Naive thymus-derived CD4-positive, alpha-beta T cell (primary cell): ENCODE measurements around the gene IRX2. TPM values are rescaled to one million over a fixed set of nuclear protein-coding genes. Genes with fewer than 3 reads are reported as not detected.
A peak's percentile ranks its signal among the peaks of the same experiment; 100 is the strongest.

Experiments used
- ATAC-seq: fragments of 150-1000 bp; cut with Tn5 transposase; 2 replicates; pipeline ENCODE4 v1.10.0; 2021; ENCODE audit warnings: mild to moderate bottlenecking, moderate library complexity
- CTCF ChIA-PET: fragments of 350-600 bp; sonication (Branson Sonifier 250); formaldehyde crosslinking; loops from one replicate; lab custom pipeline; 2021; ENCODE audit warnings: antibody characterized with exemption; lab: Charles Lee
- POLR2A ChIA-PET: fragments of 350-600 bp; sonication (Branson Sonifier 250); formaldehyde crosslinking; loops from one replicate; lab custom pipeline; 2021; ENCODE audit warnings: antibody characterized with exemption, inconsistent platforms; lab: Charles Lee
- DNase-seq, 9 donors: peaks; one replicate each; pipeline versions ENCODE4 v3.0.0 to v3.0.0-alpha.2; 2020 to 2022; ENCODE audit warnings: mixed read lengths in 1 of 9
- H3K27ac ChIP-seq: one replicate; pipeline ENCODE4 v1.7.0; 2013; ENCODE audit warnings: mild to moderate bottlenecking, low read depth, low read length, moderate library complexity
- H3K27me3 ChIP-seq, 2 donors: one replicate each; pipeline ENCODE4 v1.7.0; 2013; ENCODE audit warnings: low read length in 2 of 2, mild to moderate bottlenecking in 2 of 2, moderate library complexity in 2 of 2; ENCODE audit not compliant: control insufficient read depth in 2 of 2, insufficient read depth in 2 of 2
- H3K36me3 ChIP-seq, 3 experiments: 1 replicate in 2 of 3; 2 replicates in 1 of 3; pipeline ENCODE4 v1.7.0; 2013; ENCODE audit warnings: low read length in 3 of 3, mild to moderate bottlenecking in 3 of 3, moderate library complexity in 1 of 3; ENCODE audit not compliant: insufficient read depth in 3 of 3, control insufficient read depth in 2 of 3
- H3K4me1 ChIP-seq, 2 donors: one replicate each; pipeline ENCODE4 v1.7.0; 2013; ENCODE audit warnings: low read length in 2 of 2, mild to moderate bottlenecking in 2 of 2, moderate library complexity in 1 of 2; ENCODE audit not compliant: control insufficient read depth in 2 of 2, insufficient read depth in 2 of 2
- H3K4me3 ChIP-seq: 2 replicates; pipeline ENCODE4 v1.7.0; 2013; ENCODE audit warnings: mild to moderate bottlenecking, low read length
- H3K9me3 ChIP-seq, 3 experiments: 1 replicate in 2 of 3; 2 replicates in 1 of 3; pipeline ENCODE4 v1.7.0; 2013; ENCODE audit warnings: low read length in 3 of 3; ENCODE audit not compliant: control insufficient read depth in 2 of 3
- H3K27ac Mint-ChIP-seq, 9 donors: one replicate each; pipeline ENCODE4 v1.8.0; 2020 to 2022; ENCODE audit warnings: mixed read lengths in 9 of 9, mild to moderate bottlenecking in 8 of 9, moderate library complexity in 5 of 9, inconsistent platforms in 2 of 9
- H3K27me3 Mint-ChIP-seq, 5 donors: one replicate each; pipeline ENCODE4 v1.8.0; 2021 to 2022; ENCODE audit warnings: mixed read lengths in 5 of 5, mild to moderate bottlenecking in 1 of 5
- H3K36me3 Mint-ChIP-seq, 5 donors: one replicate each; pipeline ENCODE4 v1.8.0; 2020 to 2022; ENCODE audit warnings: mixed read lengths in 5 of 5, mild to moderate bottlenecking in 3 of 5, inconsistent platforms in 1 of 5
- H3K4me1 Mint-ChIP-seq, 7 donors: one replicate each; pipeline ENCODE4 v1.8.0; 2020 to 2022; ENCODE audit warnings: mixed read lengths in 7 of 7, mild to moderate bottlenecking in 3 of 7, inconsistent platforms in 1 of 7
- H3K4me3 Mint-ChIP-seq, 10 donors: one replicate each; pipeline ENCODE4 v1.8.0; 2020 to 2022; ENCODE audit warnings: mild to moderate bottlenecking in 10 of 10, mixed read lengths in 10 of 10, moderate library complexity in 6 of 10, inconsistent platforms in 2 of 10
- H3K9me3 Mint-ChIP-seq, 11 donors: one replicate each; pipeline ENCODE4 v1.8.0; 2020 to 2022; ENCODE audit warnings: mixed read lengths in 11 of 11, mild to moderate bottlenecking in 4 of 11, inconsistent platforms in 1 of 11, moderate library complexity in 1 of 11
- intact Hi-C, 2 donors: fragments of 100-400 bp; cut with micrococcal nuclease; formaldehyde crosslinking; loops; one replicate each; pipeline ENCODE4 v1.15.1; 2023
- polyA plus RNA-seq, 2 donors: library from polyadenylated mRNA; unstranded; fragments of 300-500 nt; fragmentation: Illumina TruSeq; gene quantifications; one replicate each; pipeline ENCODE4 v1.2.3, GENCODE V29; 2021
- total RNA-seq, 6 experiments: library from RNA in 5 of 6; stranded (reverse) in 5 of 6; gene quantifications; 1 replicate in 5 of 6; 2 replicates in 1 of 6; pipeline ENCODE4 v1.2.3 and lab custom pipeline; 2021 to 2026

IRX2 gene
- total RNA-seq (not detected), polyA plus RNA-seq (not detected), total RNA-seq (lab: John Stamatoyannopoulos, UW) (not detected)

GRCh38 chr5:2751592-2752021, at the start of gene IRX2:
Gene IRX2 (minus strand): TSS chr5:2751677. CDS start chr5:2751413, 264 bp downstream.
- peaks cover 11 to 27% (median 15%) of the 10 kb centered on the region in 7 donors for H3K4me1 Mint-ChIP-seq
- H3K36me3 Mint-ChIP-seq = peaks cover 0 to 7% (median 0%) of the 10 kb centered on the region in 5 donors
- intact Hi-C loops = no loop called here
- no peaks in the 10 kb centered on the region for H3K9me3 ChIP-seq
- peak within 1 kb of the TSS in 1 of 9 donors; percentile 69 for H3K27ac Mint-ChIP-seq
- peaks cover 0 to 2% of the 10 kb centered on the region in 2 donors for H3K27me3 ChIP-seq
- DNase-seq = no peak
- ChIA-PET CTCF (no interaction called here), POLR2A (no interaction called here)
- H3K27ac ChIP-seq = no peak within 1 kb of the TSS
- peak within 1 kb of the TSS in 4 of 10 donors; percentile 17 to 52 (median 26) for H3K4me3 Mint-ChIP-seq
- H3K4me1 ChIP-seq = no peaks in the 10 kb centered on the region
- H3K27me3 Mint-ChIP-seq = peaks cover 52 to 62% (median 60%) of the 10 kb centered on the region in 5 donors
- H3K9me3 Mint-ChIP-seq = peaks cover 0 to 13% (median 2%) of the 10 kb centered on the region in 11 donors
- H3K4me3 ChIP-seq = no peak within 1 kb of the TSS
- ATAC-seq = no peak
- no peaks in the 10 kb centered on the region for H3K36me3 ChIP-seq

GRCh38 chr5:2800035-2800434, 48.6 kb upstream of the IRX2 start:
- Histone ChIP-seq H3K36me3 (no peaks in the 10 kb centered on the region), H3K4me1 (no peaks in the 10 kb centered on the region), H3K27ac (no peak overlapping the region), H3K9me3 (no peaks in the 10 kb centered on the region), H3K4me3 (no peak overlapping the region), H3K27me3 (no peaks in the 10 kb centered on the region)
- POLR2A ChIA-PET = no interaction called here
- peaks cover 0 to 9% (median 0%) of the 10 kb centered on the region in 11 donors for H3K9me3 Mint-ChIP-seq
- intact Hi-C loops = no loop called here
- CTCF ChIA-PET = no interaction called here
- H3K4me1 Mint-ChIP-seq = no peaks in the 10 kb centered on the region
- H3K4me3 Mint-ChIP-seq = no peak overlapping the region
- H3K36me3 Mint-ChIP-seq = no peaks in the 10 kb centered on the region
- H3K27ac Mint-ChIP-seq = no peak overlapping the region
- peaks cover 0 to 10% (median 3%) of the 10 kb centered on the region in 5 donors for H3K27me3 Mint-ChIP-seq
- DNase-seq = no peak
- no peak for ATAC-seq

- POLR2A ChIA-PET = no interaction called here
- DNase-seq = no peak
- CTCF ChIA-PET = no interaction called here
- H3K9me3 Mint-ChIP-seq = peaks cover 0 to 19% (median 4%) of the 10 kb centered on the region in 11 donors
- no peak overlapping the region for H3K4me3 Mint-ChIP-seq
- Histone ChIP-seq H3K27me3 (no peaks in the 10 kb centered on the region), H3K4me3 (no peak overlapping the region), H3K36me3 (no peaks in the 10 kb centered on the region), H3K27ac (no peak overlapping the region), H3K9me3 (no peaks in the 10 kb centered on the region), H3K4me1 (no peaks in the 10 kb centered on the region)
- intact Hi-C loops = no loop called here
- H3K27me3 Mint-ChIP-seq = peaks cover 0 to 10% (median 3%) of the 10 kb centered on the region in 5 donors
- no peaks in the 10 kb centered on the region for H3K36me3 Mint-ChIP-seq
- no peak overlapping the region for H3K27ac Mint-ChIP-seq
- no peak for ATAC-seq
- H3K4me1 Mint-ChIP-seq = no peaks in the 10 kb centered on the region
Observed at GRCh38 chr5:2797981-2798380, 46.5 kb upstream of the IRX2 start.

GRCh38 chr5:2797160-2797559, 45.7 kb upstream of the IRX2 start:
- Mint-ChIP-seq H3K4me1 (no peaks in the 10 kb centered on the region), H3K36me3 (no peaks in the 10 kb centered on the region), H3K9me3 (peaks cover 0 to 15% (median 4%) of the 10 kb centered on the region in 11 donors), H3K27ac (no peak overlapping the region), H3K27me3 (peaks cover 0 to 10% (median 3%) of the 10 kb centered on the region in 5 donors), H3K4me3 (no peak overlapping the region)
- no peak overlapping the region for H3K27ac ChIP-seq
- ATAC-seq (no peak), DNase-seq (no peak)
- no peaks in the 10 kb centered on the region for H3K9me3 ChIP-seq
- no peaks in the 10 kb centered on the region for H3K27me3 ChIP-seq
- no peaks in the 10 kb centered on the region for H3K36me3 ChIP-seq
- intact Hi-C loops = no loop called here
- POLR2A ChIA-PET = no interaction called here
- no peak overlapping the region for H3K4me3 ChIP-seq
- CTCF ChIA-PET = no interaction called here
- no peaks in the 10 kb centered on the region for H3K4me1 ChIP-seq

GRCh38 chr5:2783223-2783622, 31.7 kb upstream of the IRX2 start:
- H3K4me1 ChIP-seq = no peaks in the 10 kb centered on the region
- no peak overlapping the region for H3K27ac ChIP-seq
- intact Hi-C loops = loop anchor here in 1 of 2 donors (5.0 kb wide), 1 partner anchor 144 kb away; no protein-coding TSS in a partner anchor
- H3K36me3 Mint-ChIP-seq = peaks cover 0 to 4% (median 0%) of the 10 kb centered on the region in 5 donors
- no peak for ATAC-seq
- no peaks in the 10 kb centered on the region for H3K4me1 Mint-ChIP-seq
- POLR2A ChIA-PET = no interaction called here
- no peaks in the 10 kb centered on the region for H3K9me3 ChIP-seq
- no peak overlapping the region for H3K27ac Mint-ChIP-seq
- H3K27me3 ChIP-seq = no peaks in the 10 kb centered on the region
- CTCF ChIA-PET = no interaction called here
- H3K4me3 ChIP-seq = no peak overlapping the region
- H3K4me3 Mint-ChIP-seq = no peak overlapping the region
- H3K9me3 Mint-ChIP-seq = peaks cover 0 to 19% (median 7%) of the 10 kb centered on the region in 11 donors
- peaks cover 0 to 6% (median 5%) of the 10 kb centered on the region in 5 donors for H3K27me3 Mint-ChIP-seq
- H3K36me3 ChIP-seq = no peaks in the 10 kb centered on the region
- no peak for DNase-seq

- Mint-ChIP-seq H3K36me3 (peaks cover 0 to 4% (median 0%) of the 10 kb centered on the region in 5 donors), H3K4me1 (no peaks in the 10 kb centered on the region), H3K27me3 (peaks cover 0 to 6% (median 5%) of the 10 kb centered on the region in 5 donors), H3K27ac (no peak overlapping the region), H3K9me3 (peaks cover 0 to 19% (median 7%) of the 10 kb centered on the region in 11 donors), H3K4me3 (no peak overlapping the region)
- no peaks in the 10 kb centered on the region for H3K36me3 ChIP-seq
- ChIA-PET CTCF (no interaction called here), POLR2A (no interaction called here)
- H3K4me1 ChIP-seq = no peaks in the 10 kb centered on the region
- H3K9me3 ChIP-seq = no peaks in the 10 kb centered on the region
- ATAC-seq = no peak
- H3K27me3 ChIP-seq = no peaks in the 10 kb centered on the region
- intact Hi-C loops = loop anchor here in 1 of 2 donors (5.0 kb wide), 1 partner anchor 145 kb away; no protein-coding TSS in a partner anchor
- no peak for DNase-seq
- no peak overlapping the region for H3K4me3 ChIP-seq
- no peak overlapping the region for H3K27ac ChIP-seq
Observed at GRCh38 chr5:2782658-2783057, 31.2 kb upstream of the IRX2 start.
